HepG2 (cell line): ENCODE data around the gene RTEL1. TPM values are rescaled to one million over a fixed set of nuclear protein-coding genes. Genes with fewer than 3 reads are reported as not detected.

Source experiments
- FOXA1 ChIP-seq, 2 experiments: fragments of 450-650 bp in 1 of 2; sonication (generic) in 1 of 2; formaldehyde crosslinking in 1 of 2; IDR thresholded peaks; 2 replicates each; pipeline versions ENCODE4 v1.4.0 to v1.6.1; 2016 to 2020; ENCODE audit warnings: missing genetic modification reagents in 1 of 2
- HBP1 ChIP-seq: IDR thresholded peaks from 2 replicates; pipeline ENCODE4 v1.6.1; 2016; ENCODE audit warnings: low read depth, control low read depth
- PCBP2 ChIP-seq: fragments of 200-400 bp; formaldehyde crosslinking; optimal IDR thresholded peaks from 2 replicates; pipeline ENCODE3; 2018; ENCODE audit warnings: low read length, low read depth; ENCODE audit not compliant: poor library complexity, severe bottlenecking
- POLR2AphosphoS5 ChIP-seq: IDR thresholded peaks from 2 replicates; pipeline ENCODE4 v1.6.1; 2012; ENCODE audit warnings: low read depth, low read length
- SUZ12 ChIP-seq: fragments of 150-350 bp; IDR thresholded peaks from 2 replicates; pipeline ENCODE4 v1.6.1; 2014; ENCODE audit warnings: low read depth, low read length
- TCF7L2 ChIP-seq: IDR thresholded peaks from 2 replicates; pipeline ENCODE4 v1.6.1; 2011; ENCODE audit warnings: mild to moderate bottlenecking, low read depth, low read length, moderate library complexity
- TRIM24 ChIP-seq: sonication (generic); formaldehyde crosslinking; IDR thresholded peaks from 2 replicates; pipeline ENCODE4 v1.8.0; 2022; ENCODE audit warnings: mild to moderate bottlenecking, missing genetic modification reagents
- ZBTB46 ChIP-seq: sonication (generic); formaldehyde crosslinking; IDR thresholded peaks from 2 replicates; pipeline ENCODE4 v1.4.0; 2020; ENCODE audit warnings: mild to moderate bottlenecking, missing genetic modification reagents, borderline replicate concordance
- ZFP41 ChIP-seq: sonication (generic); formaldehyde crosslinking; IDR thresholded peaks from 2 replicates; pipeline ENCODE4 v1.4.0; 2020; ENCODE audit warnings: mild to moderate bottlenecking, missing genetic modification reagents, borderline replicate concordance
- ZIK1 ChIP-seq: sonication (generic); formaldehyde crosslinking; IDR thresholded peaks from 2 replicates; pipeline ENCODE4 v1.5.0; 2020; ENCODE audit warnings: mild to moderate bottlenecking, low read depth, missing genetic modification reagents, borderline replicate concordance
- ZNF101 ChIP-seq: sonication (generic); formaldehyde crosslinking; IDR thresholded peaks from 2 replicates; pipeline ENCODE4 v1.4.0; 2020; ENCODE audit warnings: mild to moderate bottlenecking, low read depth, missing genetic modification reagents, borderline replicate concordance
- ZNF20 ChIP-seq: sonication (generic); formaldehyde crosslinking; IDR thresholded peaks from 2 replicates; pipeline ENCODE4 v1.4.0; 2020; ENCODE audit warnings: mild to moderate bottlenecking, moderate library complexity, missing genetic modification reagents
- ZNF207 ChIP-seq: fragments of 450-650 bp; IDR thresholded peaks from 2 replicates; pipeline ENCODE4 v1.6.1; 2016; ENCODE audit warnings: antibody characterized with exemption, borderline replicate concordance
- ZNF570 ChIP-seq: sonication (generic); formaldehyde crosslinking; IDR thresholded peaks from 2 replicates; pipeline ENCODE4 v1.4.0; 2020; ENCODE audit warnings: mild to moderate bottlenecking, missing genetic modification reagents, borderline replicate concordance
- ZNF652 ChIP-seq: IDR thresholded peaks from 2 replicates; pipeline ENCODE4 v1.6.1; 2016; ENCODE audit warnings: low read depth, borderline replicate concordance
- polyA plus RNA-seq, 8 experiments: library from polyadenylated mRNA; depleted of rRNA in 3 of 8; stranded (reverse) in 7 of 8; unstranded in 1 of 8; fragments of >200 nt; fragmentation: Illumina TruSeq in 4 of 8; extraction: Trizol in 4 of 8; gene quantifications; 2 replicates each; pipeline versions ENCODE4 v1.2.1 to v1.2.3, GENCODE V29; 2011 to 2016; ENCODE audit warnings: low read depth in 4 of 8, missing spikeins in 1 of 8, mixed read lengths in 1 of 8; ENCODE audit not compliant: insufficient read depth in 1 of 8
- total RNA-seq, 5 experiments: library from RNA; depleted of rRNA; stranded (reverse); fragments of >200 nt; fragmentation: Illumina TruSeq; extraction: Trizol; gene quantifications; 2 replicates each; pipeline ENCODE4 v1.2.3, GENCODE V29; 2016; ENCODE audit warnings: low read depth in 1 of 5
- TF ChIP-seq, protein P1 (sequence below): sonication (generic); formaldehyde crosslinking; IDR thresholded peaks from 2 replicates; pipeline ENCODE4 v1.8.1; 2023; ENCODE audit warnings: mild to moderate bottlenecking, missing genetic modification reagents
- TF ChIP-seq, protein P2 (sequence below): IDR thresholded peaks from 2 replicates; pipeline ENCODE4 v1.6.1; 2016; ENCODE audit warnings: mild to moderate bottlenecking, missing biosample characterization, missing genetic modification reagents
- TF ChIP-seq, protein P3 (sequence below): sonication (generic); formaldehyde crosslinking; IDR thresholded peaks from 2 replicates; pipeline ENCODE4 v1.5.0; 2020; ENCODE audit warnings: missing genetic modification reagents, mild to moderate bottlenecking, borderline replicate concordance
- TF ChIP-seq, protein P4 (sequence below): sonication (generic); formaldehyde crosslinking; IDR thresholded peaks from 2 replicates; pipeline ENCODE4 v1.5.0; 2020; ENCODE audit warnings: mild to moderate bottlenecking, missing genetic modification reagents

RTEL1 gene
- total and polyA plus RNA-seq, 2 of the 13 experiments (the other 11 are each of a cell fraction or from before 2014, with no cell fraction given) = 21.8 to 36.4 TPM

GRCh38 chr20:63652192-63652980, 5.7 kb upstream of the RTEL1 start (continued):
- TF ChIP-seq, protein P1, sequence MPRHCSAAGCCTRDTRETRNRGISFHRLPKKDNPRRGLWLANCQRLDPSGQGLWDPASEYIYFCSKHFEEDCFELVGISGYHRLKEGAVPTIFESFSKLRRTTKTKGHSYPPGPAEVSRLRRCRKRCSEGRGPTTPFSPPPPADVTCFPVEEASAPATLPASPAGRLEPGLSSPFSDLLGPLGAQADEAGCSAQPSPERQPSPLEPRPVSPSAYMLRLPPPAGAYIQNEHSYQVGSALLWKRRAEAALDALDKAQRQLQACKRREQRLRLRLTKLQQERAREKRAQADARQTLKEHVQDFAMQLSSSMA (CRISPR knock-in tag) = no peak; the same call in 1 of the 2 replicates
- TF ChIP-seq ZNF570 (no peak; the same call in 1 of the 2 replicates), ZBTB46 (CRISPR knock-in tag) (no peak), HBP1 (CRISPR knock-in tag) (no peak), ZFP41 (CRISPR knock-in tag) (no peak), ZIK1 (CRISPR knock-in tag) (peak; percentile 39; the same call in 1 of the 2 replicates), TCF7L2 (no peak), PCBP2 (no peak), ZNF652 (CRISPR knock-in tag) (no peak), ZNF207 (no peak), POLR2AphosphoS5 (peak; percentile 54), SUZ12 (no peak), ZNF20 (no peak), TRIM24 (no peak), FOXA1 (IDR thresholded peaks at IDR 0.05) (no peak), FOXA1 (CRISPR knock-in tag; IDR thresholded peaks at IDR 0.05) (no peak), ZNF101 (CRISPR knock-in tag) (no peak)
- TF ChIP-seq, protein P2, sequence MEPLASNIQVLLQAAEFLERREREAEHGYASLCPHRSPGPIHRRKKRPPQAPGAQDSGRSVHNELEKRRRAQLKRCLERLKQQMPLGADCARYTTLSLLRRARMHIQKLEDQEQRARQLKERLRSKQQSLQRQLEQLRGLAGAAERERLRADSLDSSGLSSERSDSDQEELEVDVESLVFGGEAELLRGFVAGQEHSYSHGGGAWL (CRISPR knock-in tag) = no peak
- TF ChIP-seq, protein P3, sequence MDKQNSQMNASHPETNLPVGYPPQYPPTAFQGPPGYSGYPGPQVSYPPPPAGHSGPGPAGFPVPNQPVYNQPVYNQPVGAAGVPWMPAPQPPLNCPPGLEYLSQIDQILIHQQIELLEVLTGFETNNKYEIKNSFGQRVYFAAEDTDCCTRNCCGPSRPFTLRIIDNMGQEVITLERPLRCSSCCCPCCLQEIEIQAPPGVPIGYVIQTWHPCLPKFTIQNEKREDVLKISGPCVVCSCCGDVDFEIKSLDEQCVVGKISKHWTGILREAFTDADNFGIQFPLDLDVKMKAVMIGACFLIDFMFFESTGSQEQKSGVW (CRISPR knock-in tag) = no peak
- TF ChIP-seq, protein P4, sequence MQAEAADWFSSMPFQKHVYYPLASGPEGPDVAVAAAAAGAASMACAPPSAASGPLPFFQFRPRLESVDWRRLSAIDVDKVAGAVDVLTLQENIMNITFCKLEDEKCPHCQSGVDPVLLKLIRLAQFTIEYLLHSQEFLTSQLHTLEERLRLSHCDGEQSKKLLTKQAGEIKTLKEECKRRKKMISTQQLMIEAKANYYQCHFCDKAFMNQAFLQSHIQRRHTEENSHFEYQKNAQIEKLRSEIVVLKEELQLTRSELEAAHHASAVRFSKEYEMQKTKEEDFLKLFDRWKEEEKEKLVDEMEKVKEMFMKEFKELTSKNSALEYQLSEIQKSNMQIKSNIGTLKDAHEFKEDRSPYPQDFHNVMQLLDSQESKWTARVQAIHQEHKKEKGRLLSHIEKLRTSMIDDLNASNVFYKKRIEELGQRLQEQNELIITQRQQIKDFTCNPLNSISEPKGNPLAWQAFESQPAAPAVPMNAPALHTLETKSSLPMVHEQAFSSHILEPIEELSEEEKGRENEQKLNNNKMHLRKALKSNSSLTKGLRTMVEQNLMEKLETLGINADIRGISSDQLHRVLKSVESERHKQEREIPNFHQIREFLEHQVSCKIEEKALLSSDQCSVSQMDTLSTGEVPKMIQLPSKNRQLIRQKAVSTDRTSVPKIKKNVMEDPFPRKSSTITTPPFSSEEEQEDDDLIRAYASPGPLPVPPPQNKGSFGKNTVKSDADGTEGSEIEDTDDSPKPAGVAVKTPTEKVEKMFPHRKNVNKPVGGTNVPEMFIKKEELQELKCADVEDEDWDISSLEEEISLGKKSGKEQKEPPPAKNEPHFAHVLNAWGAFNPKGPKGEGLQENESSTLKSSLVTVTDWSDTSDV = no peak
